ENCODE data around the gene TRAPPC11.

TRAPPC11 gene

GRCh38 chr4:183637461-183637860, 21.6 kb upstream of the TRAPPC11 start:
- DNase-seq (ENCODE audit: low read depth in 3 of 3), result no peak

- no peak for DNase-seq (ENCODE audit: low read depth in 3 of 3)
Measured at GRCh38 chr4:183638436-183638835, 20.7 kb upstream of the TRAPPC11 start.

DNA sequence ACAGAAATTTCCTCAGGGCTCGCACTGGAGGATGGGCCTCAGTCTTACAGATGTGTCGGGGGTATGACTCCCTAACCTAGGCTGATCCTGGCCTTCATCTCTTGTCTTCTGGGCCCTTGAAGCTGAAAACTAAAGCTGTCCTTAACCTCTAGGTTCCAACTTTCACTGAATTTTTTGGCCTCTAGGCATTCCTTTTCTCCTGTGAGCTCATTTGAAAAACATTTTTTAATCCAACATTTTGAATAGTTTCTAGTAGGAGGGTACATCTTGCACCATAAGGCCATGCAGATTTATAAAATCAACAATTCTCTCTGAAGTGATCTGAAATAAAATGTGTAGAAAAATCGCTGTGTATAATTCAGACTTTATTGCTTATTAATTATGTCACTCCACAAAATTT, 19.8 kb upstream of the TRAPPC11 start:
- no peak for DNase-seq (ENCODE audit: low read depth in 3 of 3)

DNA sequence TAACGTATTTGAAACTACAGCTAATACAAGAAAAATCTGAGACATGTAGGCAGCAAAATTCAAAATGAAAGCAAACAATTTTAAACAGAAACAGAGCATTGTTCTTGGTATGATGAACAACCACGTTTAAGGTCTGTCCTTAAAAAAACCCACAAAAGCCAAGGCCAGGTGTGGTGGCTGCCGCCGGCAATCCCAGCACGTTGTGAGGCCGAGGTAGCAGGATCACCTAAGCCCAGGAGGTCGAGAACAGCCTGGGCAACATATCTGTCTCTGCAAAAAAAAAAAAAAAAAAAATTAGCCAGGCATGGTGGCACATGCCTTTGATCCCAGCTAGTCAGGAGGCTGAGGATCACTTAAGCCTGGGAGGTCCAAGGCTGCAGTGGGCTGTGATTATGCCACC, 13.8 kb upstream of the TRAPPC11 start:
- DNase-seq (ENCODE audit: low read depth in 3 of 3), result no peak

DNA sequence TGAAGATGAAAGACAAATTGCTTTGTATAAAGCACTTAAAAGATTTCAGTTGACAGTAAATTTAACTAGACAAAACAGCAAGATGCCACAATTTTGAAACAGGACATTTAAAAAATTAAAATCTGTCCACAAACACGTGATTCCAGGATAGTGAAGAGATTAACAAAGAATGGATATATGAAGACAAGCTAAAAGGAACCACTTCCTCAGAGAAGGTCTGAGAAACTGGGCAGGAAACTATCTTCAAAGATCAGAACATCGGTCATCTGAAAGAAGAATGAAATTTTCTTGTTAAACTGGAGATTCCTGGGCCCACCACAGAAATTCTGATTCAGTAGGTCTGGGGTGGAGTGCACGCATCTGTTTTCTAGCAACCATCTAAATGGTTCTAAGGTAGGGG, 1.5 kb upstream of the TRAPPC11 start:
- no peak for DNase-seq (ENCODE audit: low read depth in 3 of 3)

- DNase-seq (ENCODE audit: low read depth in 3 of 3), result peak in 1 of 3 experiments; percentile 17
Measured at GRCh38 chr4:183658362-183659028, 598 bp upstream of the TRAPPC11 start.

- no peak for DNase-seq (ENCODE audit: low read depth in 3 of 3)
Measured at GRCh38 chr4:183659872-183660242, 764 bp downstream of the TRAPPC11 start.

DNA sequence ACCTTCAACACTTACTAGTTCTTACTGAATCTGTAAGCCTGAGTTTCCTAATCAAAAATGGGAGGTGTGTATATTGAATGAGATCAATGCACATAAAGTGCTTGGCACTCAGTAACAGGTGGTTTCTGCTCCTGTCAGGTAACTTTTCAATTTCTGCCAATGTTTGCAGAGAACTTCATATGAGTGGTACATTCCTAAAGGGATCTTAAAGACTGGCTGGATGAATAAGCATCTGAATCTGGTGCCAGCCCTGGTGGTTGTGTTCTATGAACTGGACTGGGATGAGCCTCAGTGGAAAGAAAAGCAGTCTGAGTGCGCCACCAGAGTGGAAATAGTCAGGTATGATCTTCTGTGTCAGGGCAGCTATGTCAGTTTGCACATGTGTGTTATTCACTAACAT, 7.0 kb downstream of the TRAPPC11 start:
- no peak for DNase-seq (ENCODE audit: low read depth in 3 of 3)

GRCh38 chr4:183670251-183670650, 11.2 kb downstream of the TRAPPC11 start:
- DNase-seq (ENCODE audit: low read depth in 3 of 3), result no peak

DNA sequence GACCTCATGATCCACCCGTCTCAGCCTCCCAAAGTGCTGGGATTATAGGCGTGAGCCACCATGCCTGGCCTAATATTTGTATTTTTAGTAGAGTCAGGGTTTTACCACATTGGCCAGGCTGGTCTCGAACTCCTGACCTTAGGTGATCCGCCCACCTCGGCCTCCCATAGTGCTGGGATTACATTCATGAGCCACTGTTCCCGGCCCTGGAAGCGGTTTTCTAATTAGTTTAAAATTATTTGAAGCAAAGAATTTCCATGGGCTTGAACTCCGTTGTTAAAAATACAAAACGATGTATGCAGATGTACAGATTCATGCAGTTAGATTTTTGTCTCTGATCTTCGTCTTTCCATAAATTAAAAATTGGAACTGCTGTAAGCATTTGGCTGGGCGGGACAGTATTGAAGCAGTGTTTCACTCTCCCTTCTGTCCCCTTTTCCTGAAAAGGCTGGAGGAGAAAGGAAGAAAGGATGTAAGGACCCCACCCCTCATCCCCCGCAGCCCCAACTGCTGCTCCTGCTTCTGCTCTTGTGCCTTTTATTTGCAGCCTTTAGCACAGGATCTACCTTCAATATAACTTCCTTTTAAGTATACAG, 12.0 kb downstream of the TRAPPC11 start:
- DNase-seq (ENCODE audit: low read depth in 3 of 3), result no peak

DNA sequence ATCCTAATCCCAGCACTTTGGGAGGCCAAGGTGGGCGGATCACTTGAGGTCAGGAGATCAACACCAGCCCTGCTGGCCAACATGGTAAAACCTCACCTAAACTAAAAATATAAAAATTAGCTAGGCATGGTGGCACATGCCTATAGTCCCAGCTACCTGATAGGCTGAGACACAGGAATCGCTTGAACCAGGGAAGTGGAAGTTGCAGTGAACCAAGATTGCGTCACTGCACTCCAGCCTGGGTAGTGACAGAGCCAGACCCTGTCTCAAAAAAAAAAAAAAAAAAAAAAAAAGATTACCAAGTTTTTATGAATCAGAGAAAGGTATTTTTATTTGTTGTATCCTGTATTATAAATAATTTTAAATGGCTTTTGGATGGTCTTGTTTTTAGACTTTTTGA, 15.1 kb downstream of the TRAPPC11 start:
- DNase-seq (ENCODE audit: low read depth in 3 of 3), result no peak

DNA sequence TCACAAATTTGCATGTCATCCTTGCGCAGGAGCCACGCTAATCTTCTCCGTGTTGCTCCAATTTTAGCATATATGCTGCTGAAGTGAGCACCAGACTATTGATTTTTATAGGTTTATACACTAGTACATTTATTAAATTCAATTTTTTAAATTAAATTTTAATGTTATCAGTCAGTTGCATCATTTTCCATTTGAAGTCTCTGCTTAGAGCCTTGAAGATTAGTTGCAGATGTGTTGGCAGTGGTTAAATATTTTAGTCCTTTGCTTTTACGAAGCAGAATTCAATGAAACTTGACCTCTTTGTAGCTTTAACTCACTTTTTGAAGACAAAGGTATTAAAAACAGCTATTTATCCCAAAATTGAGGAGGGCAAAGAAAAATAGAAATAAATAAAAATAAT, 16.5 kb downstream of the TRAPPC11 start:
- DNase-seq (ENCODE audit: low read depth in 3 of 3), result no peak

DNA sequence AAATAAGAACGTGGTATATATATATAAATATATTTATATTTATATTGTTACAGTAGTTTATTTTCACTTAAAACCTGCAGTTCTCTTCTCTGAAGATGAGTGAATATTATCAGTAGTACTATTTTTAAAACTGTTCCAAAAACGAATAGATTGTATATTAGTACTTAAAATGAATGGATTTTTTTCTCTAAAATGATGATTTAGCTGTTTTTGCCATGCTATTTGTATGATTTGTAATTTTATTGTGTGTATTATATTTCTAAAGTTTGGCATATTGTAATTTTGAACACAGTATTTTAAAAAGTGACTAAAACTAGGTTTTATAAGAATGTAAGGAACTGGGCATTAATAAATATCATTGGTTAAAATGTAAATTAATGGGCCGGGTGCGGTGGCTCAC, 22.0 kb downstream of the TRAPPC11 start:
- DNase-seq (ENCODE audit: low read depth in 3 of 3), result no peak

DNA sequence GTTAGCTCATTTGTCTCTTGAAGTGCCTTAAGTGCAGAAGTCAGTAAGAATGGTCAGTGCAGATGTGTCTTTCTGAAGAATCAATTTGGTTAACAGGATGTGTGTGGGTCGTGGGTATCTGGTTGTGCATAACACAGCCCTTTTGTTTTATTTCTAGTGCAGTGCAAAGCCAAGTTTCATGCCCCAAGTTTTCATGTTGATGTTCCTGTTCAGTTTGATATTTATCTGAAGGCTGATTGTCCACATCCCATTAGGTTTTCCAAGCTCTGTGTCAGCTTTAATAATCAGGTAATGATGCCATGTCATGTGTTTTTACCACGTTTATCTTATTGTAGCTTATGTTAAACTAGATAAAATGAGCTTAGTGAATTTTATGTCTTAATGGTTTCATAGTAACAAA, 27.4 kb downstream of the TRAPPC11 start:
- no peak for DNase-seq (ENCODE audit: low read depth in 3 of 3)

DNA sequence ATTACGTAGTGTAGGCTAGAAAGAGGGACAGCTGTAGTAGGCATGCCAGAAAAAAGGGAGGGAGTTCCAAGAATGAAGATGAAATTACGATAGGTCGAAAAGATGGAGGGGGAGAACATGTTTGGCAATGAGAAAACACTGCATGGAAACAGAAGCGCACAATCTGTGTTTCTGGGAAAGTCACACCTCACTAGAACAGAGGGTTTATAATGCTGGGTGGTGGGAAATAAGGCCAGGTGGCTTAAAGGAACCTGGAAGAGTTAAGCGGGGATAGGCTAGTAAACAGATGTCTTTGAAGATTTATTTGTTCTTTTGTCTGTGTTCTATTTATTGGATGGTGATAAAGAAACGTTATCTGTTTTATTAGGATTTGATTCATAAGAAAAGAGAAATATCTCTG, 29.1 kb downstream of the TRAPPC11 start:
- DNase-seq (ENCODE audit: low read depth in 3 of 3), result no peak

DNA sequence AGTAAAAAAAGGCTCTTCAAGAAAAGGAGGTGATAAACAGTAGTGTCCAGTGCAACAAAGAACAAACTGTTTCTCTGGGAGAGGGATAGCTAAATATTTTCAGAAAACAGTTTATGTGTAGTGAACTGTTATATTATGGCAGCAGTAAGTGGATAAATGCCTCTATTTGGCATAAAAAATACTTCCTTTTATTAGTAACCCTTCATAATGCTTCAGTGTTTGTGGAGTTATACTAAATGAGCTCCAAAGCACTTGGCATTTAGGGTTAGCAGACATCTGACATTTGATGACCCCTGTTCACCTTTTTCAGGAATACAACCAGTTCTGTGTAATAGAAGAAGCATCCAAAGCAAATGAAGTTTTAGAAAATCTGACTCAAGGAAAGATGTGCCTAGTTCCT, 31.9 kb downstream of the TRAPPC11 start:
- DNase-seq (ENCODE audit: low read depth in 3 of 3), result no peak

DNA sequence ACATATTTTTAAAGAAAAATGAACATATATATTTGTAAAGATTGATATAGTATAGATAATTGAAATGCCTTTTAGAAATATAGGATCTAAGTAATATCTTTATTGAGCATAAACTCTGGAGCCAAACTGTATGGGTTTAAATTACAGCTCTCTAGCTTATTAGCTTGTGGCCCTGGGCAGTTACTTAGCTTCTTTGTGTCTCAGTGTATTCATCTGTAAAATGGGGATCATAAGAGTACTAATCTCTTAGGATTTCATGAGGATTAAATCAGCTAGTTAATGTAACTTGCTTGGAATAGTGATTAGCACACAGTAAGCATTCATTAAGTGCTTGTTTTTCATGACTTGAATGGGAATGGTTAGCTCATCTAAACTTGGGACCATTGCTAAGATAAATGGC, 32.8 kb downstream of the TRAPPC11 start:
- DNase-seq (ENCODE audit: low read depth in 3 of 3), result no peak

GRCh38 chr4:183698909-183699308, 39.8 kb downstream of the TRAPPC11 start:
- DNase-seq (ENCODE audit: low read depth in 3 of 3), result no peak

DNA sequence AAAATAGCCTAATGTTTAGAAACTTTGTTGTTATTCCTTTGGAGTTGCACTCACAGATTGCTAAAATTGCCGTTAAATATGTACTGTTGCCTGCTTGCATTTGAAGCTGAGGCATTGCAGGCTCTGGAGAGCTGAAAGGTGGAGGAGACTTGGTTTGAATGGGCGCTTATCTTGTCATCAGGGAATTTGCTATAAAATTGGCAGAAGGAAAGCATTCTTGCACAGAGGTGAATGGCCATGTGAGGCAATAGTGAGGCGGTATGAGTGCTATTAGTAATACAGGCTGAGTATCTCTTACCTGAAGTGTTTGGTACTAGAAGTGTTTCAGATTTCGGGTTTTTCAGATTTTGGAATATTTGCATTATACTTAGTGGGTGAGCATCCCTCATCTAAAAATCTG, 41.3 kb downstream of the TRAPPC11 start:
- no peak for DNase-seq (ENCODE audit: low read depth in 3 of 3)

DNA sequence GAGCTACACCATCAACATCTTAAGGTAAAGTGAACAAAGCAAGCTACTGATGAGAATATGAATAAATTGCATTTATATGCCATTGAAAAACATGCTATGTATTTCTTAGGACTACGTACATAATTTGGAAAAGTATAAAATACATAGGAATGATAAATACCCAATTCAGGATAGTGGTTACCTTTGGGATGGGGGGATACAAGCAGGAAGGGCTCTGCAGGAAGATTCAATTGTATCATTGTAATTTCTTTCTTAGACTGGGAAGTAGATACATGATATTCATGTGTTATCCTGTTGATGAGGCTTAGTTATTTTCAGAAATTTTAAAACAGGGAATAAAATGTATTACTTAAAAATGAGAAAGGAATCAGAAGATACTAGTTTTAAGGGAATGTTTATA, 43.4 kb downstream of the TRAPPC11 start:
- DNase-seq (ENCODE audit: low read depth in 3 of 3), result no peak

GRCh38 chr4:183714626-183715025, 55.5 kb downstream of the TRAPPC11 start:
- no peak for DNase-seq (ENCODE audit: low read depth in 3 of 3)

DNA sequence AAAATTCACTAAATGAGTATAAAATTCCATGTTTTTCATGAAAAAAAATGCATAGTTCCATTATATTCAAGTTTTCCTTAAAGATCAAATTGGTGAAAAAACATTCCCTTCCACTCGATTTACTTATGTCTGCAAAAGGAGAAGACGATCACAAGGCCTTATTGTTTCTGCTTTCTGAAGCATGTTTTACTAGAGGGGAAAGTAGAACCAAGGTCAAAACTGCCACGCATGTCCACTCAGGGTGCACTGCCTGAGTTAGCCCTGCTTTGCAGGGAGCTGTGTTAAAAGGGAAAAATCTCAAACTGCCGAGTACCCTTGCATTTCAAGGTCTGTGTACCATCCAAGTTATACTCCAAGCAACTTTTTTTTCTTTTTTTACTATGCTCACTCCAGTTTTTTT, 57.2 kb downstream of the TRAPPC11 start:
- DNase-seq (ENCODE audit: low read depth in 3 of 3), result no peak

GRCh38 chr4:183718876-183719275, 59.8 kb downstream of the TRAPPC11 start:
- no peak for DNase-seq (ENCODE audit: low read depth in 3 of 3)

Measured in stimulated activated CD4-positive, alpha-beta T cell treated with anti-CD3 and anti-CD28 coated beads, TNF-alpha, amount 100 ng/mL, for 24 hours (primary cell).